Stomach (tissue), 4 donors: ENCODE measurements around the gene BATF.

ENCODE experiments used
- POLR2A ChIP-seq, 4 donors: fragments of 450-650 bp; IDR thresholded peaks; one replicate each; pipeline ENCODE4 v1.6.1; 2016; ENCODE audit warnings: antibody characterized with exemption in 4 of 4, control low read depth in 2 of 4, mild to moderate bottlenecking in 1 of 4, moderate library complexity in 1 of 4
- POLR2AphosphoS5 ChIP-seq, 3 donors: sonication (generic); formaldehyde crosslinking; IDR thresholded peaks; one replicate each; pipeline ENCODE4 v1.6.1; 2016; ENCODE audit warnings: antibody characterized with exemption in 3 of 3
- TF ChIP-seq, protein P1 (sequence below), 7 experiments: fragments of 450-650 bp in 4 of 7; fragments of 200-600 bp in 3 of 7; sonication (generic) in 3 of 7; IDR thresholded peaks; one replicate each; pipeline ENCODE4 v1.5.1; 2016 to 2019; ENCODE audit warnings: antibody characterized with exemption in 7 of 7, control low read depth in 2 of 7, mild to moderate bottlenecking in 1 of 7

GRCh38 chr14:75562089-75562488 is 39.8 kb downstream of the BATF start:
- TF ChIP-seq POLR2A (IDR thresholded peaks at IDR 0.05) (no peak), POLR2AphosphoS5 (IDR thresholded peaks at IDR 0.05) (no peak)
- TF ChIP-seq, protein P1, sequence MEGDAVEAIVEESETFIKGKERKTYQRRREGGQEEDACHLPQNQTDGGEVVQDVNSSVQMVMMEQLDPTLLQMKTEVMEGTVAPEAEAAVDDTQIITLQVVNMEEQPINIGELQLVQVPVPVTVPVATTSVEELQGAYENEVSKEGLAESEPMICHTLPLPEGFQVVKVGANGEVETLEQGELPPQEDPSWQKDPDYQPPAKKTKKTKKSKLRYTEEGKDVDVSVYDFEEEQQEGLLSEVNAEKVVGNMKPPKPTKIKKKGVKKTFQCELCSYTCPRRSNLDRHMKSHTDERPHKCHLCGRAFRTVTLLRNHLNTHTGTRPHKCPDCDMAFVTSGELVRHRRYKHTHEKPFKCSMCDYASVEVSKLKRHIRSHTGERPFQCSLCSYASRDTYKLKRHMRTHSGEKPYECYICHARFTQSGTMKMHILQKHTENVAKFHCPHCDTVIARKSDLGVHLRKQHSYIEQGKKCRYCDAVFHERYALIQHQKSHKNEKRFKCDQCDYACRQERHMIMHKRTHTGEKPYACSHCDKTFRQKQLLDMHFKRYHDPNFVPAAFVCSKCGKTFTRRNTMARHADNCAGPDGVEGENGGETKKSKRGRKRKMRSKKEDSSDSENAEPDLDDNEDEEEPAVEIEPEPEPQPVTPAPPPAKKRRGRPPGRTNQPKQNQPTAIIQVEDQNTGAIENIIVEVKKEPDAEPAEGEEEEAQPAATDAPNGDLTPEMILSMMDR (IDR thresholded peaks at IDR 0.05) = no peak
